A549 (cell line): ENCODE data around the gene CCDC57. TPM values are rescaled to one million over a fixed set of nuclear protein-coding genes. Genes with fewer than 3 reads are reported as not detected.

Experiments used
- ATAC-seq, 2 experiments: fragments of 200-7000 bp in 1 of 2; fragments of >200 bp in 1 of 2; cut with Nextera tagmentation in 1 of 2; cut with Tn5 transposase in 1 of 2; 3 replicates each; pipeline versions ENCODE4 v1.8.0 to v1.9.1; 2018 to 2020; ENCODE audit warnings: mild to moderate bottlenecking in 1 of 2, moderate library complexity in 1 of 2
- CTCF ChIA-PET: fragments of 300-600 bp; sonication (Branson Sonifier 250); formaldehyde crosslinking; extraction: SDS; loops from one replicate; lab custom pipeline; 2021; ENCODE audit warnings: antibody characterized with exemption, inconsistent platforms; lab: Yijun Ruan, JAX
- POLR2A ChIA-PET: fragments of 350-600 bp; formaldehyde crosslinking; extraction: SDS; loops from one replicate; lab custom pipeline; 2021; ENCODE audit warnings: antibody characterized with exemption, inconsistent platforms; lab: Yijun Ruan, JAX
- DNase-seq, 2 experiments: peaks; one replicate each; pipeline versions ENCODE4 v3.0.0 to v3.0.0-alpha.2; 2011 to 2016; ENCODE audit warnings: low read depth in 1 of 2, low spot score in 1 of 2
- FAIRE-seq: peaks from 2 replicates; lab custom pipeline; 2011; peaks lifted over from hg19 to GRCh38; lab: Jason Lieb, UNC
- H3K27ac ChIP-seq, 2 experiments: fragments of >200 bp; sonication (Bioruptor Twin); formaldehyde crosslinking; 3 replicates each; pipeline ENCODE4 v1.5.1; 2016 to 2017
- H3K4me1 ChIP-seq: fragments of >200 bp; sonication (Bioruptor Twin); formaldehyde crosslinking; 3 replicates; pipeline ENCODE4 v1.6.1; 2016
- H3K4me2 ChIP-seq: fragments of >200 bp; sonication (Bioruptor Twin); formaldehyde crosslinking; 3 replicates; pipeline ENCODE4 v1.6.1; 2016
- H3K4me3 ChIP-seq: fragments of >200 bp; sonication (Bioruptor Twin); formaldehyde crosslinking; 3 replicates; pipeline ENCODE4 v1.5.1; 2016
- H3K9me3 ChIP-seq: fragments of >200 bp; sonication (Bioruptor Twin); formaldehyde crosslinking; 3 replicates; pipeline ENCODE4 v1.6.1; 2016
- CBX8 ChIP-seq: fragments of 200-600 bp; sonication (generic); IDR thresholded peaks from 2 replicates; pipeline ENCODE4 v1.6.1; 2016
- CEBPB ChIP-seq, 2 experiments: fragments of >200 bp in 1 of 2; sonication (Bioruptor Twin) in 1 of 2; formaldehyde crosslinking in 1 of 2; IDR thresholded peaks; 2 replicates each; pipeline ENCODE4 v1.6.1; 2012 to 2016
- EHF ChIP-seq: fragments of 250-450 bp; sonication (Bioruptor Pico); IDR thresholded peaks from 2 replicates; pipeline ENCODE4 v1.5.0; 2020; ENCODE audit warnings: mild to moderate bottlenecking
- EP300 ChIP-seq, 2 experiments: fragments of >200 bp; sonication (Bioruptor Twin); formaldehyde crosslinking; IDR thresholded peaks; 2 replicates in 1 of 2; 3 replicates in 1 of 2; pipeline ENCODE4 v1.6.1; 2016 to 2017
- FOSB ChIP-seq: fragments of 250-450 bp; sonication (Bioruptor Pico); IDR thresholded peaks from 2 replicates; pipeline ENCODE4 v1.5.0; 2020; ENCODE audit warnings: mild to moderate bottlenecking, moderate library complexity
- GATA3 ChIP-seq: IDR thresholded peaks from 2 replicates; pipeline ENCODE4 v1.6.1; 2012; ENCODE audit warnings: borderline replicate concordance
- HDAC2 ChIP-seq: fragments of 200-600 bp; sonication (generic); IDR thresholded peaks from 2 replicates; pipeline ENCODE4 v1.6.1; 2016
- HEYL ChIP-seq: fragments of 250-450 bp; sonication (Bioruptor Pico); IDR thresholded peaks from 2 replicates; pipeline ENCODE4 v1.8.0; 2021; ENCODE audit warnings: mild to moderate bottlenecking, moderate library complexity
- HOXA7 ChIP-seq: fragments of 250-450 bp; sonication (Bioruptor Pico); IDR thresholded peaks from 2 replicates; pipeline ENCODE4 v1.5.0; 2020; ENCODE audit warnings: mild to moderate bottlenecking, moderate library complexity
- JUN ChIP-seq, 2 experiments: fragments of >200 bp; sonication (Bioruptor Twin); formaldehyde crosslinking; IDR thresholded peaks; 2 replicates in 1 of 2; 3 replicates in 1 of 2; pipeline ENCODE4 v1.6.1; 2016 to 2017
- JUNB ChIP-seq: fragments of >200 bp; sonication (Bioruptor Twin); formaldehyde crosslinking; IDR thresholded peaks from 2 replicates; pipeline ENCODE4 v1.6.1; 2016
- KDM1A ChIP-seq: fragments of 200-600 bp; sonication (generic); IDR thresholded peaks from 2 replicates; pipeline ENCODE4 v1.6.1; 2016; ENCODE audit warnings: low read depth, mild to moderate bottlenecking
- MAFK ChIP-seq: fragments of 450-650 bp; IDR thresholded peaks from 2 replicates; pipeline ENCODE4 v1.6.1; 2014; ENCODE audit not compliant: partially characterized antibody
- MAZ ChIP-seq: fragments of 150-350 bp; IDR thresholded peaks from 2 replicates; pipeline ENCODE4 v1.6.1; 2014; ENCODE audit warnings: antibody characterized with exemption, low read depth, low read length, borderline replicate concordance
- MYC ChIP-seq: IDR thresholded peaks from 2 replicates; pipeline ENCODE4 v1.6.1; 2012; ENCODE audit warnings: mild to moderate bottlenecking, inconsistent platforms, low read length, improper control_type of control experiment, borderline replicate concordance
- PBX3 ChIP-seq: IDR thresholded peaks from 2 replicates; pipeline ENCODE4 v1.6.1; 2012
- REST ChIP-seq: fragments of 200-600 bp; sonication (generic); IDR thresholded peaks from 2 replicates; pipeline ENCODE4 v1.6.1; 2016; ENCODE audit warnings: antibody characterized with exemption, mild to moderate bottlenecking, moderate library complexity
- RFX5 ChIP-seq: fragments of 450-650 bp; IDR thresholded peaks from 2 replicates; pipeline ENCODE4 v1.7.1; 2014; ENCODE audit warnings: antibody characterized with exemption, mild to moderate bottlenecking, moderate library complexity
- RNF2 ChIP-seq: fragments of 200-600 bp; sonication (generic); IDR thresholded peaks from 2 replicates; pipeline ENCODE4 v1.6.1; 2016; ENCODE audit warnings: low read depth, mild to moderate bottlenecking, antibody characterized with exemption, moderate library complexity, borderline replicate concordance
- SMC3 ChIP-seq: fragments of >200 bp; sonication (Bioruptor Twin); formaldehyde crosslinking; IDR thresholded peaks from 3 replicates; pipeline ENCODE4 v1.6.1; 2018; ENCODE audit warnings: inconsistent platforms
- SREBF2 ChIP-seq: fragments of 450-650 bp; IDR thresholded peaks from 2 replicates; pipeline ENCODE4 v1.6.1; 2014; ENCODE audit warnings: mild to moderate bottlenecking, moderate library complexity
- TP53 ChIP-seq: fragments of 250-450 bp; sonication (Bioruptor Pico); IDR thresholded peaks from 2 replicates; pipeline ENCODE4 v1.5.0; 2021; ENCODE audit warnings: mild to moderate bottlenecking, moderate library complexity
- ZC3H11A ChIP-seq: fragments of 450-650 bp; IDR thresholded peaks from 2 replicates; pipeline ENCODE4 v1.6.1; 2014; ENCODE audit warnings: antibody characterized with exemption, mild to moderate bottlenecking
- ZFP36 ChIP-seq: fragments of 450-650 bp; IDR thresholded peaks from 2 replicates; pipeline ENCODE4 v1.6.1; 2014; ENCODE audit warnings: borderline replicate concordance; ENCODE audit not compliant: partially characterized antibody
- WGBS: methylation state at CpG from one replicate; pipeline ENCODE4 v1.1.6; 2017; ENCODE audit errors: missing lambda C conversion rate; 5-methylcytosine and 5-hydroxymethylcytosine counted together
- polyA plus RNA-seq, 4 experiments: library from polyadenylated mRNA; depleted of rRNA in 3 of 4; stranded (reverse); fragments of >200 nt; fragmentation: RNase III in 1 of 4; extraction: RNeasy Plus Mini Kit Qiagen cat#74134 plus additional on column Dnase treatment in 1 of 4; gene quantifications; 2 replicates in 3 of 4; 3 replicates in 1 of 4; pipeline ENCODE4 v1.2.3, GENCODE V29; 2011 to 2017
- TF ChIP-seq, protein P1 (sequence below): fragments of 150-350 bp; IDR thresholded peaks from 2 replicates; pipeline ENCODE4 v1.6.1; 2014; ENCODE audit warnings: low read depth, mild to moderate bottlenecking, low read length

Gene CCDC57
- polyA plus RNA-seq, 2 of the 4 experiments (the other 2 are of a cell fraction): 18.2 to 18.5 TPM

- DNase-seq: no peak
- no peaks in the 10 kb centered on the region for H3K9me3 ChIP-seq
- TF ChIP-seq CEBPB (IDR thresholded peaks at IDR 0.05) (no peak), CBX8 (no peak), SREBF2 (no peak), JUNB (no peak), KDM1A (no peak), EP300 (IDR thresholded peaks at IDR 0.05) (no peak), ZFP36 (no peak), SMC3 (no peak), RNF2 (no peak), FOSB (CRISPR knock-in tag) (no peak), RFX5 (no peak)
- H3K4me3 ChIP-seq: no peak overlapping the region
- ChIA-PET POLR2A (no interaction called here), CTCF (interaction anchor here (0.6 to 3.4 kb wide), 5 partner anchors 11 to 88 kb away, joined by 3 to 13 read pairs (median 4); partner anchors contain the start of gene RAC3)
- no peaks in the 10 kb centered on the region for H3K4me1 ChIP-seq
- ATAC-seq: no peak
- FAIRE-seq: no peak
- H3K27ac ChIP-seq: no peak overlapping the region
- no peak overlapping the region for H3K4me2 ChIP-seq
- 89% methylated on average over 18 of the region's 18 CpGs for WGBS
Observed at GRCh38 chr17:82118168-82118814, 94.4 kb downstream of the CCDC57 start.

- H3K27ac ChIP-seq: no peak overlapping the region
- ATAC-seq: no peak
- no peak overlapping the region for H3K4me3 ChIP-seq
- TF ChIP-seq REST: no peak
- TF ChIP-seq SMC3: no peak
- no peak for TF ChIP-seq MAFK
- no peak for TF ChIP-seq SREBF2
- TF ChIP-seq HEYL: no peak
- TF ChIP-seq EHF (CRISPR knock-in tag): no peak
- TF ChIP-seq MYC: no peak
- TF ChIP-seq ZC3H11A: no peak
- TF ChIP-seq KDM1A: no peak
- no peak for TF ChIP-seq PBX3
- TF ChIP-seq HOXA7 (CRISPR knock-in tag): no peak
- TF ChIP-seq, protein P1, sequence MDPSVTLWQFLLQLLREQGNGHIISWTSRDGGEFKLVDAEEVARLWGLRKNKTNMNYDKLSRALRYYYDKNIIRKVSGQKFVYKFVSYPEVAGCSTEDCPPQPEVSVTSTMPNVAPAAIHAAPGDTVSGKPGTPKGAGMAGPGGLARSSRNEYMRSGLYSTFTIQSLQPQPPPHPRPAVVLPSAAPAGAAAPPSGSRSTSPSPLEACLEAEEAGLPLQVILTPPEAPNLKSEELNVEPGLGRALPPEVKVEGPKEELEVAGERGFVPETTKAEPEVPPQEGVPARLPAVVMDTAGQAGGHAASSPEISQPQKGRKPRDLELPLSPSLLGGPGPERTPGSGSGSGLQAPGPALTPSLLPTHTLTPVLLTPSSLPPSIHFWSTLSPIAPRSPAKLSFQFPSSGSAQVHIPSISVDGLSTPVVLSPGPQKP: no peak
- TF ChIP-seq MAZ: no peak
- TF ChIP-seq TP53 (CRISPR knock-in tag): no peak
- TF ChIP-seq HDAC2: no peak
- no peak for TF ChIP-seq CBX8
- no peak for TF ChIP-seq CEBPB (IDR thresholded peaks at IDR 0.05)
- no peak for TF ChIP-seq GATA3
- no peak for TF ChIP-seq JUN (IDR thresholded peaks at IDR 0.05)
- CTCF ChIA-PET: interaction anchor here (0.9 to 3.4 kb wide), 6 partner anchors 9 to 87 kb away, joined by 3 to 13 read pairs (median 4); partner anchors contain the start of gene RAC3
- WGBS: 92% methylated on average over 22 of the region's 22 CpGs
- H3K9me3 ChIP-seq: no peaks in the 10 kb centered on the region
- DNase-seq: no peak
- POLR2A ChIA-PET: no interaction called here
- no peak for FAIRE-seq
- no peaks in the 10 kb centered on the region for H3K4me1 ChIP-seq
- no peak overlapping the region for H3K4me2 ChIP-seq
Observed at GRCh38 chr17:82117139-82118090, 95.2 kb downstream of the CCDC57 start.
